Parathyroid adenoma (tissue), 2 donors: ENCODE data around the gene FBRSL1.

ENCODE experiments used
- H2AFZ ChIP-seq: fragments of 300-600 bp; sonication (generic); one replicate; pipeline ENCODE4 v1.7.0; 2017; ENCODE audit warnings: antibody characterized with exemption, mild to moderate bottlenecking
- H3K27ac ChIP-seq: fragments of 300-600 bp; sonication (generic); one replicate; pipeline ENCODE4 v1.7.0; 2017
- H3K27me3 ChIP-seq: fragments of 300-600 bp; sonication (generic); one replicate; pipeline ENCODE4 v1.7.0; 2017; ENCODE audit warnings: low read length; ENCODE audit not compliant: control insufficient read depth, insufficient read depth
- H3K36me3 ChIP-seq: fragments of 300-600 bp; sonication (generic); one replicate; pipeline ENCODE4 v1.7.0; 2017; ENCODE audit warnings: low read length; ENCODE audit not compliant: control insufficient read depth, insufficient read depth
- H3K4me1 ChIP-seq: fragments of 300-600 bp; sonication (generic); one replicate; pipeline ENCODE4 v1.7.0; 2017; ENCODE audit warnings: control low read depth
- H3K4me2 ChIP-seq: fragments of 300-600 bp; sonication (generic); one replicate; pipeline ENCODE4 v1.7.0; 2017; ENCODE audit warnings: low read length
- H3K4me3 ChIP-seq: fragments of 300-600 bp; sonication (generic); one replicate; pipeline ENCODE4 v1.7.0; 2017; ENCODE audit warnings: low read depth, low read length
- H3K79me2 ChIP-seq: fragments of 300-600 bp; sonication (generic); one replicate; pipeline ENCODE4 v1.7.0; 2017; ENCODE audit warnings: control low read depth
- H3K9ac ChIP-seq: fragments of 300-600 bp; sonication (generic); one replicate; pipeline ENCODE4 v1.7.0; 2017; ENCODE audit warnings: mild to moderate bottlenecking
- H3K9me3 ChIP-seq: fragments of 300-600 bp; sonication (generic); one replicate; pipeline ENCODE4 v1.7.0; 2017; ENCODE audit warnings: low read length; ENCODE audit not compliant: control insufficient read depth
- CTCF ChIP-seq: fragments of 300-600 bp; sonication (generic); IDR thresholded peaks from one replicate; pipeline ENCODE4 v1.7.0; 2017; ENCODE audit warnings: antibody characterized with exemption, mild to moderate bottlenecking
- donor health status: primary hyperparathyroidism.

FBRSL1 gene

GRCh38 chr12:132513070-132513398 is 23.1 kb downstream of the FBRSL1 start:
- TF ChIP-seq CTCF, result no peak
- Histone ChIP-seq H3K27me3 (no peaks in the 10 kb centered on the region), H2AFZ (no peak overlapping the region), H3K9me3 (no peaks in the 10 kb centered on the region), H3K4me1 (no peaks in the 10 kb centered on the region), H3K4me3 (no peak overlapping the region), H3K4me2 (no peak overlapping the region), H3K36me3 (no peaks in the 10 kb centered on the region), H3K79me2 (peaks cover 28% of the 10 kb centered on the region), H3K27ac (no peak overlapping the region), H3K9ac (no peak overlapping the region)

GRCh38 chr12:132513458-132514135 is 23.6 kb downstream of the FBRSL1 start:
- Histone ChIP-seq H3K27ac (no peak overlapping the region), H3K4me3 (no peak overlapping the region), H3K79me2 (peaks cover 26% of the 10 kb centered on the region), H3K9me3 (no peaks in the 10 kb centered on the region), H3K9ac (no peak overlapping the region), H2AFZ (no peak overlapping the region), H3K4me2 (no peak overlapping the region), H3K27me3 (no peaks in the 10 kb centered on the region), H3K4me1 (no peaks in the 10 kb centered on the region), H3K36me3 (no peaks in the 10 kb centered on the region)
- TF ChIP-seq CTCF, result no peak

GRCh38 chr12:132514216-132514820 is 24.4 kb downstream of the FBRSL1 start:
- peaks cover 28% of the 10 kb centered on the region for H3K79me2 ChIP-seq
- H3K9me3 ChIP-seq, result no peaks in the 10 kb centered on the region
- H3K9ac ChIP-seq, result no peak overlapping the region
- H3K4me3 ChIP-seq, result no peak overlapping the region
- H3K4me1 ChIP-seq, result no peaks in the 10 kb centered on the region
- H3K36me3 ChIP-seq, result no peaks in the 10 kb centered on the region
- TF ChIP-seq CTCF, result no peak
- H3K27me3 ChIP-seq, result no peaks in the 10 kb centered on the region
- no peak overlapping the region for H2AFZ ChIP-seq
- H3K27ac ChIP-seq, result no peak overlapping the region
- H3K4me2 ChIP-seq, result no peak overlapping the region

GRCh38 chr12:132514838-132515237 is 24.9 kb downstream of the FBRSL1 start:
- TF ChIP-seq CTCF, result no peak
- no peaks in the 10 kb centered on the region for H3K27me3 ChIP-seq
- no peak overlapping the region for H3K9ac ChIP-seq
- H3K4me1 ChIP-seq, result no peaks in the 10 kb centered on the region
- H3K4me3 ChIP-seq, result no peak overlapping the region
- H3K79me2 ChIP-seq, result peaks cover 28% of the 10 kb centered on the region
- no peak overlapping the region for H3K4me2 ChIP-seq
- H3K36me3 ChIP-seq, result no peaks in the 10 kb centered on the region
- no peaks in the 10 kb centered on the region for H3K9me3 ChIP-seq
- H2AFZ ChIP-seq, result no peak overlapping the region
- no peak overlapping the region for H3K27ac ChIP-seq
